T-cell (primary cell): ENCODE measurements around the gene C21orf58. TPM values are rescaled to one million over a fixed set of nuclear protein-coding genes. Genes with fewer than 3 reads are reported as not detected.

ENCODE experiments used
- ATAC-seq, 4 experiments: fragments of 200-7000 bp in 3 of 4; fragments of 150-1000 bp in 1 of 4; cut with Tn5 transposase; replicated peaks in 1 of 4; 1 replicate in 3 of 4; 2 replicates in 1 of 4; pipeline ENCODE4 v1.10.0; 2021; ENCODE audit warnings: moderate library complexity in 3 of 4, mild to moderate bottlenecking in 2 of 4, moderate number of reproducible peaks in 1 of 4
- CTCF ChIA-PET, 2 donors: fragments of 300-600 bp; sonication (Branson Sonifier 250); formaldehyde crosslinking; loops; one replicate each; lab custom pipeline; 2022; ENCODE audit warnings: antibody characterized with exemption in 2 of 2; lab: Charles Lee
- POLR2A ChIA-PET, 2 donors: fragments of 300-600 bp; sonication (Branson Sonifier 250); formaldehyde crosslinking; loops; one replicate each; lab custom pipeline; 2022; ENCODE audit warnings: antibody characterized with exemption in 2 of 2; lab: Charles Lee
- DNase-seq, 35 experiments: peaks; one replicate each; pipeline versions ENCODE4 v3.0.0 to v3.0.0-alpha.2; 2013 to 2023
- H3K27ac ChIP-seq: one replicate; pipeline ENCODE4 v1.5.1; 2013; ENCODE audit warnings: low read length
- H3K27me3 ChIP-seq, 2 experiments: replicated peaks in 1 of 2; 1 replicate in 1 of 2; 2 replicates in 1 of 2; pipeline versions ENCODE4 v1.6.1 to v1.7.0; 2013; ENCODE audit warnings: low read length in 1 of 2, mixed read lengths in 1 of 2; ENCODE audit not compliant: control insufficient read depth in 2 of 2, insufficient read depth in 2 of 2; ENCODE audit errors: extremely low read depth in 1 of 2
- H3K36me3 ChIP-seq, 2 donors: 1 replicate in 1 of 2; 2 replicates in 1 of 2; pipeline versions ENCODE4 v1.6.1 to v1.7.0; 2013; ENCODE audit warnings: low read length in 1 of 2; ENCODE audit not compliant: control insufficient read depth in 2 of 2, insufficient read depth in 1 of 2; ENCODE audit errors: extremely low read depth in 1 of 2
- H3K4me1 ChIP-seq, 2 experiments: 1 replicate in 1 of 2; 2 replicates in 1 of 2; pipeline versions ENCODE4 v1.6.1 to v1.7.0; 2013; ENCODE audit warnings: low read length in 2 of 2, mixed read lengths in 1 of 2; ENCODE audit not compliant: insufficient read depth in 2 of 2, control insufficient read depth in 1 of 2; ENCODE audit errors: extremely low read depth in 1 of 2
- H3K4me3 ChIP-seq, 2 donors: 1 replicate in 1 of 2; 2 replicates in 1 of 2; pipeline versions ENCODE4 v1.5.1 to v1.7.0; 2013; ENCODE audit warnings: mild to moderate bottlenecking in 2 of 2, low read length in 1 of 2, moderate library complexity in 1 of 2; ENCODE audit not compliant: control insufficient read depth in 1 of 2; ENCODE audit errors: extremely low read depth in 1 of 2
- H3K9me3 ChIP-seq: 2 replicates; pipeline ENCODE4 v1.7.0; 2013
- H3K27ac Mint-ChIP-seq, 2 donors: one replicate each; pipeline ENCODE4 v1.8.0; 2020 to 2021; ENCODE audit warnings: mild to moderate bottlenecking in 2 of 2, mixed read lengths in 2 of 2
- H3K27me3 Mint-ChIP-seq, 2 donors: one replicate each; pipeline ENCODE4 v1.8.0; 2021 to 2022; ENCODE audit warnings: mixed read lengths in 2 of 2
- H3K36me3 Mint-ChIP-seq: one replicate; pipeline ENCODE4 v1.8.0; 2021; ENCODE audit warnings: mixed read lengths
- H3K4me1 Mint-ChIP-seq, 3 donors: one replicate each; pipeline ENCODE4 v1.8.0; 2020 to 2022; ENCODE audit warnings: mixed read lengths in 3 of 3, mild to moderate bottlenecking in 1 of 3
- H3K4me3 Mint-ChIP-seq, 3 donors: one replicate each; pipeline ENCODE4 v1.8.0; 2020 to 2022; ENCODE audit warnings: mild to moderate bottlenecking in 3 of 3, mixed read lengths in 3 of 3, moderate library complexity in 3 of 3
- H3K9me3 Mint-ChIP-seq, 3 donors: one replicate each; pipeline ENCODE4 v1.8.0; 2020 to 2022; ENCODE audit warnings: mixed read lengths in 3 of 3
- WGBS: methylation state at CpG from one replicate; pipeline ENCODE4 v1.1.5; 2013; ENCODE audit warnings: missing lambda C conversion rate; ENCODE audit not compliant: insufficient coverage; 5-methylcytosine and 5-hydroxymethylcytosine counted together
- total RNA-seq, 35 experiments: library from RNA in 6 of 35; stranded (reverse) in 6 of 35; fragments of 120-200 nt in 1 of 35; gene quantifications; one replicate each; pipeline versions ENCODE4 v1.2.1 to v1.2.4 and lab custom pipeline; 2013 to 2026

C21orf58 gene
- total RNA-seq, 5 donors from 2014 or later (not counting 1 experiment from before 2014, with no cell fraction given), result 3.9 to 9.2 (median 8.3) TPM

- CTCF ChIA-PET, result no interaction called here
- Histone ChIP-seq H3K27ac (peak overlapping the region; percentile 29), H3K36me3 (peaks cover 0 to 6% of the 10 kb centered on the region in 2 donors), H3K4me1 (peaks cover 16 to 29% of the 10 kb centered on the region in 2 experiments), H3K9me3 (no peaks in the 10 kb centered on the region), H3K4me3 (peak overlapping the region; percentile 87 to 100), H3K27me3 (no peaks in the 10 kb centered on the region)
- Mint-ChIP-seq H3K36me3 (peaks cover 3% of the 10 kb centered on the region), H3K4me1 (peaks cover 28 to 38% (median 35%) of the 10 kb centered on the region in 3 donors), H3K27me3 (no peaks in the 10 kb centered on the region), H3K27ac (peak overlapping the region in 1 of 2 donors; percentile 66), H3K4me3 (peak overlapping the region; percentile 92 to 95 (median 93)), H3K9me3 (no peaks in the 10 kb centered on the region)
- peak in 3 of 35 experiments; percentile 2 to 11 (median 6) for DNase-seq
- POLR2A ChIA-PET, result interaction anchor here in 1 of 2 donors (0.5 kb wide), 1 partner anchor 11 kb away, joined by 4 read pairs; no protein-coding TSS in a partner anchor
- peak in 3 of 4 experiments; percentile 0 to 1 (median 1) for ATAC-seq
- under 1% methylated on average over 28 of the region's 34 CpGs for WGBS
Measured at GRCh38 chr21:46323227-46323709, 402 bp downstream of the C21orf58 start.

- no peaks in the 10 kb centered on the region for H3K9me3 ChIP-seq
- H3K4me3 ChIP-seq, result peak overlapping the region; percentile 87 to 100
- DNase-seq, result peak in 4 of 35 experiments; percentile 7 to 21 (median 12)
- ATAC-seq, result no peak
- CTCF ChIA-PET, result no interaction called here
- Mint-ChIP-seq H3K4me3 (peak overlapping the region; percentile 92 to 95 (median 93)), H3K36me3 (peaks cover 3% of the 10 kb centered on the region), H3K4me1 (peaks cover 28 to 38% (median 35%) of the 10 kb centered on the region in 3 donors), H3K27me3 (no peaks in the 10 kb centered on the region), H3K27ac (peak overlapping the region in 1 of 2 donors; percentile 66), H3K9me3 (no peaks in the 10 kb centered on the region)
- H3K36me3 ChIP-seq, result peaks cover 0 to 4% of the 10 kb centered on the region in 2 donors
- WGBS, result 5% methylated on average over 44 of the region's 50 CpGs
- H3K4me1 ChIP-seq, result peaks cover 16 to 29% of the 10 kb centered on the region in 2 experiments
- no peaks in the 10 kb centered on the region for H3K27me3 ChIP-seq
- no peak overlapping the region for H3K27ac ChIP-seq
- POLR2A ChIA-PET, result interaction anchor here in 1 of 2 donors (0.5 kb wide), 1 partner anchor 11 kb away, joined by 4 read pairs; no protein-coding TSS in a partner anchor
Measured at GRCh38 chr21:46322351-46323226, 1.1 kb downstream of the C21orf58 start.

- Mint-ChIP-seq H3K27me3 (no peaks in the 10 kb centered on the region), H3K9me3 (no peaks in the 10 kb centered on the region), H3K27ac (no peak overlapping the region), H3K4me3 (no peak overlapping the region), H3K36me3 (no peaks in the 10 kb centered on the region), H3K4me1 (peaks cover 18 to 28% (median 24%) of the 10 kb centered on the region in 3 donors)
- ChIA-PET CTCF (no interaction called here), POLR2A (no interaction called here)
- Histone ChIP-seq H3K27me3 (no peaks in the 10 kb centered on the region), H3K27ac (no peak overlapping the region), H3K36me3 (no peaks in the 10 kb centered on the region), H3K4me3 (no peak overlapping the region), H3K9me3 (no peaks in the 10 kb centered on the region), H3K4me1 (peaks cover 12 to 25% of the 10 kb centered on the region in 2 experiments)
- DNase-seq (no peak), ATAC-seq (no peak)
- 56% methylated on average over 3 of the region's 4 CpGs for WGBS
Measured at GRCh38 chr21:46320331-46320801, 3.3 kb downstream of the C21orf58 start.

GRCh38 chr21:46319186-46319585, 4.5 kb downstream of the C21orf58 start:
- Mint-ChIP-seq H3K36me3 (no peaks in the 10 kb centered on the region), H3K4me1 (peaks cover 16 to 27% (median 22%) of the 10 kb centered on the region in 3 donors), H3K9me3 (no peaks in the 10 kb centered on the region), H3K4me3 (no peak overlapping the region), H3K27ac (no peak overlapping the region), H3K27me3 (no peaks in the 10 kb centered on the region)
- Histone ChIP-seq H3K36me3 (no peaks in the 10 kb centered on the region), H3K27me3 (no peaks in the 10 kb centered on the region), H3K4me1 (peaks cover 10 to 21% of the 10 kb centered on the region in 2 experiments), H3K27ac (no peak overlapping the region), H3K9me3 (no peaks in the 10 kb centered on the region), H3K4me3 (no peak overlapping the region)
- ChIA-PET CTCF (no interaction called here), POLR2A (no interaction called here)
- ATAC-seq, result no peak
- 93% methylated on average over 3 of the region's 7 CpGs for WGBS
- DNase-seq, result no peak

- no peak overlapping the region for H3K27ac ChIP-seq
- no peak for DNase-seq
- H3K4me3 ChIP-seq, result no peak overlapping the region
- ChIA-PET POLR2A (no interaction called here), CTCF (no interaction called here)
- no peaks in the 10 kb centered on the region for H3K36me3 Mint-ChIP-seq
- peaks cover 16 to 27% (median 22%) of the 10 kb centered on the region in 3 donors for H3K4me1 Mint-ChIP-seq
- no peaks in the 10 kb centered on the region for H3K27me3 ChIP-seq
- peaks cover 10 to 19% of the 10 kb centered on the region in 2 experiments for H3K4me1 ChIP-seq
- H3K36me3 ChIP-seq, result peaks cover 0 to under 1% of the 10 kb centered on the region in 2 donors
- no peak for ATAC-seq
- H3K9me3 Mint-ChIP-seq, result no peaks in the 10 kb centered on the region
- no peak overlapping the region for H3K27ac Mint-ChIP-seq
- H3K27me3 Mint-ChIP-seq, result no peaks in the 10 kb centered on the region
- no peaks in the 10 kb centered on the region for H3K9me3 ChIP-seq
- 94% methylated on average over 2 of the region's 4 CpGs for WGBS
- no peak overlapping the region for H3K4me3 Mint-ChIP-seq
Measured at GRCh38 chr21:46318464-46318845, 5.2 kb downstream of the C21orf58 start.

GRCh38 chr21:46317710-46318463, 5.8 kb downstream of the C21orf58 start:
- POLR2A ChIA-PET, result no interaction called here
- 97% methylated on average over 18 of the region's 20 CpGs for WGBS
- Mint-ChIP-seq H3K27me3 (no peaks in the 10 kb centered on the region), H3K9me3 (no peaks in the 10 kb centered on the region), H3K4me1 (peaks cover 11 to 23% (median 18%) of the 10 kb centered on the region in 3 donors), H3K36me3 (no peaks in the 10 kb centered on the region), H3K4me3 (no peak overlapping the region), H3K27ac (no peak overlapping the region)
- Histone ChIP-seq H3K9me3 (no peaks in the 10 kb centered on the region), H3K27ac (no peak overlapping the region), H3K4me3 (no peak overlapping the region), H3K36me3 (peaks cover 0 to 2% of the 10 kb centered on the region in 2 donors), H3K27me3 (no peaks in the 10 kb centered on the region), H3K4me1 (peaks cover 9 to 13% of the 10 kb centered on the region in 2 experiments)
- CTCF ChIA-PET, result interaction anchor here in 1 of 2 donors (0.6 kb wide), 1 partner anchor 43 kb away, joined by 9 read pairs; no protein-coding TSS in a partner anchor
- ATAC-seq (no peak), DNase-seq (no peak)
